BJ (cell line): ENCODE results near the gene MAMDC4. TPM values are rescaled to one million over a fixed set of nuclear protein-coding genes. Genes with fewer than 3 reads are reported as not detected.
"Not testable (repeated sequence)": the region's sequence is repeated elsewhere in the genome, so short reads cannot be mapped to it uniquely, and the experiment has no call there.

Source experiments
- CTCF ChIA-PET: fragments of 350-600 bp; formaldehyde crosslinking; extraction: SDS; loops from one replicate; lab custom pipeline; 2021; ENCODE audit warnings: antibody characterized with exemption, inconsistent platforms; lab: Yijun Ruan, JAX
- POLR2A ChIA-PET: fragments of 300-600 bp; sonication (Branson Sonifier 250); formaldehyde crosslinking; extraction: SDS; loops from one replicate; lab custom pipeline; 2021; ENCODE audit warnings: antibody characterized with exemption; lab: Charles Lee
- DNase-seq: peaks from one replicate; pipeline ENCODE4 v3.0.0-alpha.2; 2011; ENCODE audit warnings: low read depth
- H3K27me3 ChIP-seq: 2 replicates; pipeline ENCODE4 v1.6.0; 2011; ENCODE audit warnings: low read length; ENCODE audit not compliant: control insufficient read depth, insufficient read depth
- H3K36me3 ChIP-seq: 2 replicates; pipeline ENCODE4 v1.5.1; 2011; ENCODE audit warnings: low read length; ENCODE audit not compliant: control insufficient read depth, insufficient read depth
- H3K4me3 ChIP-seq: 2 replicates; pipeline ENCODE4 v1.5.1; 2011; ENCODE audit warnings: low read depth, mild to moderate bottlenecking, control low read depth, low read length
- CTCF ChIP-seq: IDR thresholded peaks from 2 replicates; pipeline ENCODE4 v1.5.1; 2011; ENCODE audit warnings: low read depth, mild to moderate bottlenecking, control low read depth, inconsistent platforms, low read length, moderate library complexity; ENCODE audit not compliant: insufficient read depth
- polyA plus RNA-seq: library from polyadenylated mRNA; depleted of rRNA; stranded (reverse); fragments of >200 nt; gene quantifications from 2 replicates; pipeline ENCODE4 v1.2.3, GENCODE V29; 2011

The MAMDC4 gene
- polyA plus RNA-seq, 1 experiment: 1.6 TPM

DNA sequence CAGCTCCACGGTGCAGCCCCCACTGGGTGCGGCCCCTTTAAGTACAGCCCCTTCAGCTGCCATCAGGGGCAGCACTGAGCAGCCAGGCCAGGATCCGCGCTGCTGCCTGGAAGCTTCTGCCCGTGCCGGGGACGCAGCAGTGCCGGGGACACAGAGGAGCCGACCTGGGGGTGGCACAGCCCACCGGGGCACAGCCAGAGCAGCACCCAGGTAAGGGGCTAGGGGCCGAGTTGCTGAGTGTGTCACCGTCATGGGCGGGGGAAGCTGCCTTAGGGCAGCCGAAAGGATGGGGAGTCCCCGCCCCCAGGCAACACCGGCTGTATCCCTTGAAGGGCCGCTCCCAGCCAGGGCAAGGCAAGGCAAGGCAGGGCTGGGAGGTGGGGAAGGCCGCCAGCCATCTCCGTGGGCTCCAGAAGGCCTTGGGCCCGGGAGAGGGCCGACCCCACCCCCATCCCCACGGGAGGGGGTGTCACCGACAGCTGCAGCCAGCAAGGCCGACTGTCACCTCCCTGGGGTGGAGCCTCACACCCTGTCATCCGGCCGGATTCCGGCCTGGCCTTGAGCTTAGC is 9.7 kb upstream of the MAMDC4 start, which contains the start of gene AJM1:
Gene AJM1, plus strand, starts transcription at position 99 of the 569 bp plus-strand sequence. CDS start 1,937 bp downstream, outside the sequence.
- peak; percentile 93 for TF ChIP-seq CTCF
- CTCF ChIA-PET: interaction anchor here (0.7 to 3.8 kb wide), 28 partner anchors 8 to 791 kb away, joined by 3 to 27 read pairs (median 4); partner anchors contain the start of genes ABCA2, MAMDC4, NPDC1 and RABL6
- POLR2A ChIA-PET: interaction anchor here (0.6 kb wide), 1 partner anchor 120 kb away, joined by 3 read pairs; no protein-coding TSS in a partner anchor

GRCh38 chr9:136843159-136843800 is 8.9 kb upstream of the MAMDC4 start:
- H3K4me3 ChIP-seq, DNase-seq, H3K36me3 ChIP-seq, POLR2A ChIA-PET, H3K27me3 ChIP-seq: not testable (repeated sequence)
- CTCF ChIA-PET: interaction anchor here (0.9 to 3.8 kb wide), 21 partner anchors 9 to 227 kb away, joined by 3 to 27 read pairs (median 6); partner anchors contain the start of genes ABCA2, MAMDC4, NPDC1 and RABL6

More for the DNA sequence above, 9.7 kb upstream of the MAMDC4 start, which contains the start of gene AJM1:
- H3K36me3 ChIP-seq, H3K27me3 ChIP-seq, DNase-seq: not testable (repeated sequence)
- peak within 1 kb of the TSS; percentile 45 for H3K4me3 ChIP-seq

GRCh38 chr9:136843801-136844740 is 8.1 kb upstream of the MAMDC4 start:
- TF ChIP-seq CTCF: peak; percentile 59
- H3K36me3 ChIP-seq, DNase-seq, POLR2A ChIA-PET, H3K27me3 ChIP-seq, H3K4me3 ChIP-seq: not testable (repeated sequence)
- CTCF ChIA-PET: interaction anchor here (0.6 to 3.8 kb wide), 12 partner anchors 12 to 237 kb away, joined by 3 to 27 read pairs (median 6); partner anchors contain the start of gene ABCA2

DNA sequence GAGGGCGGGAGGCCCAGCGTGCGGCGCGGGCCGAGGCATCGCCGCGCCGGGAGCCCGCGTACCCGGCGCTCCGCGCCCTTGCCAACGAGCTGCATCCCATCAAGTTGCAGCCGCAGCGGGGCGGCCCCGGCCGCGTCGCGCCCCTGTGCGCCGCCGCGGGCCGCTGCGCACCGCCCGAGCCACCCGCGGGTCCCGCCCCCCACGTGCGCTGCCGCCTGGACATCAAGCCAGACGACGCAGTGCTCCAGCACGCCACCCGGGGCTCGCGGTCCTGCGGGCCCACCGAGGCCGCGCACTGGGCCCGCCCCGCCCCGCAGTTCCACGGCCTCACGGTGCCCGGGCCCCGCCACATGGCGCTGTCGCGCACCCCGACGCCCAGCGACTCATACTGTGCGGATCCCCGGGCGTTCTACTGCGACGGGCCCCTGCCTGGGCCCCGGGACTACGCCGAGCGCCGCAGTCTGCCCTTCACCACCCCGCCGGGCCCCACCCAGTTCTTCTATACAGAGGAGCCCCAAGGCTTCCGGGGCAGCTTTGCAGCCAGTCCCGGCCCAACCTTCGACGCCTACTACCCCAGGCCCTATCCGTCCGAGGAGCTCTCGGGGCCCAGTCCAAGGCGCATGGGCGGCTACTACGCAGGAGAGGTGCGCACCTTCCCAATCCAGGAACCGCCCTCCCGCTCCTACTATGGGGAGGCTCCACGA is 7.2 kb upstream of the MAMDC4 start:
- ChIA-PET POLR2A (no interaction called here), CTCF (interaction anchor here (0.9 to 3.8 kb wide), 2 partner anchors 94 to 190 kb away, joined by 3 to 27 read pairs; no protein-coding TSS in a partner anchor)
- H3K27me3 ChIP-seq: peaks cover 7% of the 10 kb centered on the region; the same call in 1 of the 2 replicates
- no peak overlapping the region for H3K4me3 ChIP-seq
- H3K36me3 ChIP-seq: peaks cover 2% of the 10 kb centered on the region; the same call in 1 of the 2 replicates
- no peak for DNase-seq
- TF ChIP-seq CTCF: no peak
